Activated T-cell treated with anti-CD3 and anti-CD28 coated beads, Interleukin-2, amount 50 U/mL, for 24 hours (primary cell): ENCODE results near the gene LBHD1.
A peak's percentile ranks its signal among the peaks of the same experiment; 100 is the strongest.
"Not testable (repeated sequence)": the region's sequence is repeated elsewhere in the genome, so short reads cannot be mapped to it uniquely, and the experiment has no call there.

Experiments
- DNase-seq: peaks from one replicate; pipeline ENCODE4 v3.0.0-alpha.2; 2020
- H3K27ac Mint-ChIP-seq: 2 replicates; pipeline ENCODE4 v1.8.0; 2020; ENCODE audit warnings: mild to moderate bottlenecking, mixed read lengths
- H3K27me3 Mint-ChIP-seq: 2 replicates; pipeline ENCODE4 v1.8.0; 2020; ENCODE audit warnings: mixed read lengths
- H3K36me3 Mint-ChIP-seq: 2 replicates; pipeline ENCODE4 v1.8.0; 2020; ENCODE audit warnings: low read depth, mixed read lengths
- H3K4me1 Mint-ChIP-seq: 2 replicates; pipeline ENCODE4 v1.8.0; 2020; ENCODE audit warnings: low read depth, mixed read lengths
- H3K4me3 Mint-ChIP-seq: 2 replicates; pipeline ENCODE4 v1.8.0; 2020; ENCODE audit warnings: mild to moderate bottlenecking, moderate library complexity, mixed read lengths
- H3K9me3 Mint-ChIP-seq: 2 replicates; pipeline ENCODE4 v1.8.0; 2020; ENCODE audit warnings: mixed read lengths

Gene LBHD1

GRCh38 chr11:62632492-62632891 lies 39.6 kb downstream of the LBHD1 start:
- peak overlapping the region; percentile 82 for H3K27ac Mint-ChIP-seq
- no peaks in the 10 kb centered on the region for H3K27me3 Mint-ChIP-seq
- peaks cover 96% of the 10 kb centered on the region for H3K36me3 Mint-ChIP-seq
- H3K4me3 Mint-ChIP-seq = no peak overlapping the region
- no peaks in the 10 kb centered on the region for H3K9me3 Mint-ChIP-seq
- H3K4me1 Mint-ChIP-seq = peaks cover 14% of the 10 kb centered on the region
- no peak for DNase-seq

- Mint-ChIP-seq H3K4me3 (no peak overlapping the region), H3K36me3 (peaks cover 92% of the 10 kb centered on the region), H3K9me3 (no peaks in the 10 kb centered on the region), H3K4me1 (no peaks in the 10 kb centered on the region), H3K27ac (no peak overlapping the region), H3K27me3 (no peaks in the 10 kb centered on the region)
- no peak for DNase-seq
Observed at GRCh38 chr11:62627713-62628112, 44.4 kb downstream of the LBHD1 start.

- Mint-ChIP-seq H3K27me3 (no peaks in the 10 kb centered on the region), H3K4me1 (peaks cover 26% of the 10 kb centered on the region), H3K27ac (peak overlapping the region; percentile 93), H3K9me3 (no peaks in the 10 kb centered on the region), H3K4me3 (peak overlapping the region; percentile 91), H3K36me3 (peaks cover 84% of the 10 kb centered on the region)
- DNase-seq = no peak
Observed at GRCh38 chr11:62622476-62623089, 49.5 kb downstream of the LBHD1 start.

GRCh38 chr11:62621567-62622470 lies 50.2 kb downstream of the LBHD1 start, which contains the start of gene B3GAT3:
Gene B3GAT3, minus strand, starts transcription at chr11:62621986. Its CDS starts 39 bp downstream, at chr11:62621947.
- Mint-ChIP-seq H3K9me3 (no peaks in the 10 kb centered on the region), H3K36me3 (peaks cover 83% of the 10 kb centered on the region), H3K27ac (peak within 1 kb of the TSS; percentile 95), H3K4me3 (peak within 1 kb of the TSS; percentile 91), H3K27me3 (no peaks in the 10 kb centered on the region), H3K4me1 (peaks cover 26% of the 10 kb centered on the region)
- DNase-seq = peak; percentile 96

- no peaks in the 10 kb centered on the region for H3K9me3 Mint-ChIP-seq
- peak overlapping the region; percentile 91 for H3K4me3 Mint-ChIP-seq
- H3K27ac Mint-ChIP-seq = peak overlapping the region; percentile 95
- H3K36me3 Mint-ChIP-seq = peaks cover 83% of the 10 kb centered on the region
- peaks cover 31% of the 10 kb centered on the region for H3K4me1 Mint-ChIP-seq
- DNase-seq = no peak
- no peaks in the 10 kb centered on the region for H3K27me3 Mint-ChIP-seq
Observed at GRCh38 chr11:62621027-62621566, 51.0 kb downstream of the LBHD1 start.

GRCh38 chr11:62616957-62617356 lies 55.1 kb downstream of the LBHD1 start:
- H3K4me3 Mint-ChIP-seq, H3K9me3 Mint-ChIP-seq: not testable (repeated sequence)
- H3K27ac Mint-ChIP-seq = peak overlapping the region; percentile 76

GRCh38 chr11:62615521-62615920 lies 56.5 kb downstream of the LBHD1 start:
- no peak for DNase-seq
- peaks cover 72% of the 10 kb centered on the region for H3K36me3 Mint-ChIP-seq
- peaks cover 52% of the 10 kb centered on the region for H3K4me1 Mint-ChIP-seq
- no peak overlapping the region for H3K4me3 Mint-ChIP-seq
- no peaks in the 10 kb centered on the region for H3K27me3 Mint-ChIP-seq
- no peaks in the 10 kb centered on the region for H3K9me3 Mint-ChIP-seq
- H3K27ac Mint-ChIP-seq = peak overlapping the region; percentile 91

More at GRCh38 chr11:62616957-62617356, 55.1 kb downstream of the LBHD1 start:
- peaks cover 48% of the 10 kb centered on the region for H3K4me1 Mint-ChIP-seq
- H3K27me3 Mint-ChIP-seq, DNase-seq: not testable (repeated sequence)
- H3K36me3 Mint-ChIP-seq = peaks cover 69% of the 10 kb centered on the region

GRCh38 chr11:62614275-62614674 lies 57.8 kb downstream of the LBHD1 start:
- peak; percentile 69 for DNase-seq
- H3K4me3 Mint-ChIP-seq = peak overlapping the region; percentile 4
- H3K4me1 Mint-ChIP-seq = peaks cover 56% of the 10 kb centered on the region
- H3K9me3 Mint-ChIP-seq = no peaks in the 10 kb centered on the region
- no peaks in the 10 kb centered on the region for H3K27me3 Mint-ChIP-seq
- peak overlapping the region; percentile 91 for H3K27ac Mint-ChIP-seq
- H3K36me3 Mint-ChIP-seq = peaks cover 73% of the 10 kb centered on the region

GRCh38 chr11:62613291-62613778 lies 58.7 kb downstream of the LBHD1 start:
- no peak overlapping the region for H3K4me3 Mint-ChIP-seq
- no peaks in the 10 kb centered on the region for H3K27me3 Mint-ChIP-seq
- H3K36me3 Mint-ChIP-seq = peaks cover 75% of the 10 kb centered on the region
- no peak for DNase-seq
- H3K4me1 Mint-ChIP-seq = peaks cover 61% of the 10 kb centered on the region
- H3K9me3 Mint-ChIP-seq = no peaks in the 10 kb centered on the region
- peak overlapping the region; percentile 93 for H3K27ac Mint-ChIP-seq
